Transverse colon (tissue), 4 donors: ENCODE data around the gene CFAP20DC.

Experiments used
- CTCF ChIP-seq, 5 experiments: fragments of 200-600 bp in 3 of 5; fragments of 450-650 bp in 2 of 5; sonication (generic) in 3 of 5; IDR thresholded peaks; 1 replicate in 2 of 5; 2 replicates in 3 of 5; pipeline ENCODE4 v1.5.1; 2016 to 2017; ENCODE audit warnings: antibody characterized with exemption in 5 of 5, inconsistent platforms in 3 of 5, mild to moderate bottlenecking in 2 of 5, moderate library complexity in 1 of 5
- EP300 ChIP-seq: sonication (generic); formaldehyde crosslinking; IDR thresholded peaks from one replicate; pipeline ENCODE4 v1.6.1; 2017; ENCODE audit warnings: antibody characterized with exemption, low read depth
- POLR2A ChIP-seq: fragments of 450-650 bp; IDR thresholded peaks from one replicate; pipeline ENCODE4 v1.6.1; 2016; ENCODE audit warnings: antibody characterized with exemption, mild to moderate bottlenecking, moderate library complexity
- POLR2AphosphoS5 ChIP-seq, 3 donors: sonication (generic); formaldehyde crosslinking; IDR thresholded peaks; one replicate each; pipeline ENCODE4 v1.6.1; 2016; ENCODE audit warnings: antibody characterized with exemption in 3 of 3

GRCh38 chr3:58880182-58880581 lies 169.6 kb downstream of the CFAP20DC start:
- TF ChIP-seq CTCF (IDR thresholded peaks at IDR 0.05) (no peak), EP300 (no peak), POLR2AphosphoS5 (IDR thresholded peaks at IDR 0.05) (no peak), POLR2A (no peak)
